Activated CD8-positive, alpha-beta memory T cell treated with anti-CD3 and anti-CD28 coated beads for 1 hour (primary cell): ENCODE measurements around the gene KRR1.

Experiments
- DNase-seq, 2 donors: peaks; one replicate each; pipeline ENCODE4 v3.0.0-alpha.2; 2020; ENCODE audit warnings: low read depth in 1 of 2; ENCODE audit errors: extremely low read depth in 1 of 2

The KRR1 gene

GRCh38 chr12:75511116-75512048 lies at the start of gene KRR1:
Gene KRR1, minus strand, starts transcription at chr12:75511609. Its CDS starts 12 bp downstream, at chr12:75511597.
- peak; percentile 72 to 77 for DNase-seq

- no peak for DNase-seq
Observed at GRCh38 chr12:75560167-75560566, 48.8 kb upstream of the KRR1 start.

- no peak for DNase-seq
Observed at GRCh38 chr12:75558287-75558686, 46.9 kb upstream of the KRR1 start.

- DNase-seq, result no peak
Observed at GRCh38 chr12:75556311-75556899, 45.0 kb upstream of the KRR1 start.

GRCh38 chr12:75554556-75554880 lies 43.1 kb upstream of the KRR1 start:
- no peak for DNase-seq

- DNase-seq, result no peak
Observed at GRCh38 chr12:75553836-75554555, 42.6 kb upstream of the KRR1 start.

GRCh38 chr12:75553398-75553797 lies 42.0 kb upstream of the KRR1 start:
- no peak for DNase-seq

- no peak for DNase-seq
Observed at GRCh38 chr12:75551477-75551876, 40.1 kb upstream of the KRR1 start.

- DNase-seq, result no peak
Observed at GRCh38 chr12:75550401-75551240, 39.2 kb upstream of the KRR1 start.

- no peak for DNase-seq
Observed at GRCh38 chr12:75549989-75550388, 38.6 kb upstream of the KRR1 start.

- no peak for DNase-seq
Observed at GRCh38 chr12:75548879-75549278, 37.5 kb upstream of the KRR1 start.

- DNase-seq, result no peak
Observed at GRCh38 chr12:75545636-75546035, 34.2 kb upstream of the KRR1 start.

- DNase-seq, result no peak
Observed at GRCh38 chr12:75543529-75543928, 32.1 kb upstream of the KRR1 start.

- DNase-seq, result no peak
Observed at GRCh38 chr12:75542942-75543341, 31.5 kb upstream of the KRR1 start.

GRCh38 chr12:75539889-75540288 lies 28.5 kb upstream of the KRR1 start:
- DNase-seq, result no peak

- DNase-seq, result no peak
Observed at GRCh38 chr12:75533239-75533638, 21.8 kb upstream of the KRR1 start.

GRCh38 chr12:75529826-75530225 lies 18.4 kb upstream of the KRR1 start:
- no peak for DNase-seq

- no peak for DNase-seq
Observed at GRCh38 chr12:75529316-75529715, 17.9 kb upstream of the KRR1 start.

GRCh38 chr12:75528692-75529091 lies 17.3 kb upstream of the KRR1 start:
- DNase-seq, result no peak

GRCh38 chr12:75528272-75528671 lies 16.9 kb upstream of the KRR1 start:
- DNase-seq, result no peak
